GM18511 (cell line): ENCODE data around the gene AMBP.

Experiments
- ATAC-seq: cut with Tn5 transposase; IDR thresholded peaks from one replicate; pipeline ENCODE4 v1.9.1; 2021; ENCODE audit warnings: mild to moderate bottlenecking, moderate library complexity; ENCODE audit not compliant: unreplicated experiment

Gene AMBP

GRCh38 chr9:114033397-114034103 lies 44.5 kb downstream of the AMBP start:
- ATAC-seq: no peak

GRCh38 chr9:114031948-114032840 lies 45.9 kb downstream of the AMBP start:
- ATAC-seq: no peak

GRCh38 chr9:114031037-114031630 lies 47.0 kb downstream of the AMBP start:
- no peak for ATAC-seq

- ATAC-seq: no peak
Observed at GRCh38 chr9:114030364-114030763, 47.7 kb downstream of the AMBP start.

GRCh38 chr9:114029311-114030170 lies 48.6 kb downstream of the AMBP start:
- no peak for ATAC-seq

GRCh38 chr9:114028646-114029045 lies 49.5 kb downstream of the AMBP start:
- no peak for ATAC-seq

GRCh38 chr9:114027863-114028465 lies 50.1 kb downstream of the AMBP start:
- no peak for ATAC-seq

- ATAC-seq: no peak
Observed at GRCh38 chr9:114027159-114027862, 50.8 kb downstream of the AMBP start.

GRCh38 chr9:114026335-114026734 lies 51.8 kb downstream of the AMBP start:
- ATAC-seq: no peak

GRCh38 chr9:114025760-114026159 lies 52.3 kb downstream of the AMBP start:
- no peak for ATAC-seq

- no peak for ATAC-seq
Observed at GRCh38 chr9:114025196-114025753, 52.8 kb downstream of the AMBP start.

GRCh38 chr9:114023961-114024360 lies 54.1 kb downstream of the AMBP start:
- no peak for ATAC-seq

- ATAC-seq: no peak
Observed at GRCh38 chr9:114021578-114021977, 56.5 kb downstream of the AMBP start.

- ATAC-seq: no peak
Observed at GRCh38 chr9:114017741-114018715, 60.1 kb downstream of the AMBP start.

- ATAC-seq: no peak
Observed at GRCh38 chr9:114016629-114017423, 61.3 kb downstream of the AMBP start.

GRCh38 chr9:114016101-114016500 lies 62.0 kb downstream of the AMBP start:
- ATAC-seq: no peak

GRCh38 chr9:114015607-114016006 lies 62.5 kb downstream of the AMBP start:
- ATAC-seq: no peak
